Posterior cingulate gyrus (tissue), 11 donors: Measurements from ENCODE around the gene POM121L12.
A peak's percentile ranks its signal among the peaks of the same experiment; 100 is the strongest.

Experiments
- DNase-seq, 10 donors: peaks; one replicate each; pipeline versions ENCODE4 v3.0.0 to v3.0.0-alpha.2; 2020 to 2021; ENCODE audit warnings: mixed read lengths in 3 of 10
- intact Hi-C: fragments of 100-400 bp; cut with DNase I; formaldehyde crosslinking; loops from one replicate; pipeline ENCODE4 v1.15.1; 2023

The POM121L12 gene

GRCh38 chr7:53035499-53036412 is at the start of gene POM121L12:
POM121L12 (plus strand) TSS chr7:53035633; CDS start chr7:53035672, 39 bp downstream.
- intact Hi-C loops, result no loop called here
- DNase-seq, result peak in 3 of 10 donors; percentile 66 to 73 (median 71)

DNA sequence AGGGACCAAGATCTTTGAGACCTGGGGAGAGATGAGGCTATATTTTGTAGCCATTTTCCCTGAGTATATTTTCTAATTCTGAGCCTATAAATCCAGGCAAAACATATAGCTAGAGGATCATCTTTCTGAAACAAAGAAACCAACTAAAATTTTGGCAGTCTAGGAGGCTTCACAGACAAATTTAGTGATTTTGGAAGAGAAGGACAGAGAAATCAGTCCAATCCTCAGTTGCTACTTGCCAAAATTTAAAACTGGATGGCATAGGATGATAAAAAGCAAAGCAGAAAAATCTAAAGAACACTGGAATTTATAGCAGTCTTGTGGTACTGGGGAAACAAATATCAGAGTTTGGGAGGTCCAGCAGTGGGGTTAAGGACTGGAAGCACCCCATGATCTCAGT is 43.4 kb upstream of the POM121L12 start:
- no peak for DNase-seq
- intact Hi-C loops, result no loop called here

DNA sequence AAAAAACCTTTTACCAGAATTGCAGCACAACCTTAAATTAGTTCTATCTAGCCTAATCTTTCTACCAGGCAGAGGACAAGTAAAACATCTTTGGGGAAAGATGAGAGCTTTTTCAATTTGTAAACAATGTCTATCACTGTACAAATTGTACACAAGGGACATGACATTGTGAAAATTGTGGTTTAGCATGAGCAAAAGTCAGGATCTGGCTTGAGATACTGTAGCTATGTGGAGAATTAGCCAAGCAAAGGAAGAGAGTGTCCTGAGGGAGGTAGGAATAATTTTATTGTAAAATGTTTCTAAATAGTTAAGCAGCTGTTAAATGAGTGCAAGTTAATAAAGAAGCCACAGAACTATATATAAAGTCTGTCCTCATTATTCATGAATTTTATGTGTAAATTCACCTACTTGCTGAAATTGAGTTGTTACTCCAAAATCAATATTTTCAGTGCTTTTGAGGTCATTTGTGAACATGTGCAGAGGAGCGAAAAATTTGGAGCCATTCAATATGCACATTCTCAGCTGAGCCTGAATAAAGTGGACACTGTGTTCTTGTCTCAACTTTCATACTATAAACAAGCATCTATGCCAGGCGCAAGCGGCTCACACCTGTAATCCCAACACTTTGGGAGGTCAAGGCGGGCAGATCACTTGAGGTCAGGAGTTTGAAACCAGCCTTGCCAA is 42.8 kb upstream of the POM121L12 start:
- intact Hi-C loops, result no loop called here
- DNase-seq, result peak in 1 of 10 donors; percentile 28

DNA sequence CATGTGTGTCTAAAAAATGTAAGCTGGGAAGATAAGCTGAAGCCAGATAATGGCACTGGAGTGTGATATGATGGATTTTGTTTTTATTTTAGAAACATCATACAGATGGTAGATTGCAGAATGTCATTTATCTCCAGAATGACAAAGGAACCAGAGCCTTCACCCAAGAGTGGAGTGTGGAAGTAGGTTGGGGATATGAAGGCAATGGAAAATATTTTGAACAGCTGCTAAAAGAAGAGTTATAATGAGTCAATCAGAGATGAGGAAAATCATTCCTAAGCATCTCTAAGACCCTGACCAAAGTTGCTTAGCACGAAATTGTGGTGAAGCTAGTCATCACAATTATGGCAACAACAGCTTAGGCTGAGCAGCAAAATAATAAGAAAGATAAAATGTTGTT is 39.8 kb upstream of the POM121L12 start:
- intact Hi-C loops, result no loop called here
- DNase-seq, result no peak

DNA sequence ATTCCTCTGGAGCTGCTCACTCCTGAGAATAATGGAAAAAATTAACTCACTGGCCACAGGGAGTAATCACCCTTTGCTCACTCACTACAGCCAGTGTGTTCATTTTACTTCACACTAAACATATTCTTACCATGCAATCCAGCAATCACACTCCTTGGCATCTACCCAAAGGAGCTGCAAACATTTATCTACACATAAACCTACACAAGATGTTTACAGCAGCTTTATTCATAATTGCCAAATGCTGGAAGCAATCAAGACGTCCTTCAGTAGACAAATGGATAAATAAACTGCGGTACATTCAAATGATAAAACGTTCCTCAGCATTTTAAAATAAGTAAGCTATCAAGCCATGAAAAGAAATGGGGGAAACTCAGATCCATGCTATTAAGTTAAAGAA is 34.2 kb upstream of the POM121L12 start:
- no peak for DNase-seq
- intact Hi-C loops, result no loop called here

GRCh38 chr7:53002389-53002788 is 33.0 kb upstream of the POM121L12 start:
- DNase-seq, result peak in 2 of 10 donors; percentile 54 to 71
- intact Hi-C loops, result no loop called here

- peak in 3 of 10 donors; percentile 68 to 70 (median 68) for DNase-seq
- intact Hi-C loops, result no loop called here
These were observed 31.6 kb upstream of the POM121L12 start for GRCh38 chr7:53003653-53004445.

- intact Hi-C loops, result no loop called here
- no peak for DNase-seq
These were observed 21.5 kb upstream of the POM121L12 start for GRCh38 chr7:53013925-53014324.

DNA sequence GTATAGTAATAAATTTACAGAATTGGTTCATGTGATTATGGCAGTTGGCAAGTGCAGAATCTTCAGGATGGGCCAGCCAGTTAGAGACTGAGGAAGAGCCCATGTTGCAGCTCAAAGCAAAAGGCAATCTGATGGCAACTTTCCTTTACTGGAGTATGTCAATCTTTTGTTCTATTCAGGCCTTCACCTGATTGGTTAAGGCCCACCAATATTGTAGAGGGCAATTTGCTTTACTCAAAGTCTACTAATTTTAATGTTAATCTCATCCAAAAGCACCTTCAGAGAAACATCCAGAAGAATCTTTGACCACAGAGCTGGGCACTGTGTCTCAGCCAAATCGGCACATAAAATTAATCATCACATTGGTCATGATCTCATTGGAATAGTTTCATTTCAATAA is 20.0 kb upstream of the POM121L12 start:
- DNase-seq, result no peak
- intact Hi-C loops, result no loop called here

- intact Hi-C loops, result no loop called here
- DNase-seq, result peak in 1 of 10 donors; percentile 20
These were observed 12.5 kb upstream of the POM121L12 start for GRCh38 chr7:53022893-53023292.

DNA sequence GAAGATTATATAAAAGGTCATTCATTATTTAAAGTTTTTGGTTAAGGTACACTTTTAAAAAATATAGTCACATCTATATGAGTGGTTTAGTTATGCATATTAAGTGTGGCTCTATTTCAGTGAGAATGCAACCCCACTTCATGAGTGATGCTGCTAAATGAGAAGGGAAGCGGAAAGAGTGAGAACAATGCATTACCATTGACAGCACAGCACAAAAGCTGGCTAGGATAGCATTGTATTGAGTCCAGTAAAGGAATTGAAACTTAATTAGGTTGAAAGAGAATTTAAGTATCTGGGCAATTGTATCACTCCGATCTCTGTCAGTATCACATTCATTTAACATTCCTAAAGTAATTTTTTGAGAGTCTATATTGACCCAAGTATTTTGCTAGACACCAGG is 13.2 kb downstream of the POM121L12 start:
- intact Hi-C loops, result no loop called here
- DNase-seq, result no peak

- intact Hi-C loops, result no loop called here
- DNase-seq, result no peak
These were observed 15.0 kb downstream of the POM121L12 start for GRCh38 chr7:53050433-53050832.

DNA sequence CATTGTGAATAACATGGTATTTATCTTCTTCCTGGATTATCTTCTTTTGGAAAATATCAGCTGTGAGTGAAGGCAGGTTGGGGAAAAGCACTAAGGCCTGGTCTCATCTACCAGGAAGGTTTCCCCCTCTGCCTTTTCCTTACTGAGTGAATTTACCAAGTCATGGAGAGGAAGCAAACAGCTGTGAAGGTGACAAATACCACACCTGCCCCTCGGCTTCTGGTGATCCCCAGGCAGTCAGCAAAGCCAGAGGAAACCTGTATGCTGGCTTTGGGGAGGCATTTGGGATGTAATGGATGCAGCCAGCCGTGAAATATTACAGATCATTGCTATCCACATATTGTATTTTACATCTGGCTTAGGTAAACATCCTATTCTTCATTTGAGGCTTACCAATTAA is 24.2 kb downstream of the POM121L12 start:
- intact Hi-C loops, result no loop called here
- DNase-seq, result no peak

- intact Hi-C loops, result no loop called here
- DNase-seq, result no peak
These were observed 24.6 kb downstream of the POM121L12 start for GRCh38 chr7:53060066-53060465.

- intact Hi-C loops, result no loop called here
- DNase-seq, result no peak
These were observed 27.4 kb downstream of the POM121L12 start for GRCh38 chr7:53062796-53063195.

DNA sequence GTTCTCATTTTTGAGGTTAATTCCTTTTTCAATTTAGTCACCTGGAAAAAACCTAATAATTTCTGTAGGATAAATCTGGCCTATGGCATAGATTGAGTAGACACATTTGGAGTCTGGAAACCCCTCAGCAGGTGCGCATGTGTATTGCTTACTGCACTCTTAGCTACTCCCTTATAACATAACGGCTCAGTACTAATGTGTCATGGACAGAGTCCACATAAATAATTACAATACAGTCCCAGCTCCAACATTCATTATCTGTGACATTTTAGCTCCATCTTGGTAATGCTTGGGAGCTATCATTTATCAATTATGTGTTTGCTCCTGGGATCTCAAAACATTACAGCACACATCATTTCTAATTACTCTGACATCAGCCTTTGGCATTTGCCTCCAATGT is 33.2 kb downstream of the POM121L12 start:
- intact Hi-C loops, result no loop called here
- DNase-seq, result no peak

GRCh38 chr7:53070883-53071282 is 35.5 kb downstream of the POM121L12 start:
- DNase-seq, result no peak
- intact Hi-C loops, result no loop called here
